Kasumi-1 (cell line): ENCODE data around the gene VAMP3.

Experiments used
- DNase-seq, 2 experiments: peaks; one replicate each; lab custom pipeline; 2025; lab: John Stamatoyannopoulos, UW

The VAMP3 gene

DNA sequence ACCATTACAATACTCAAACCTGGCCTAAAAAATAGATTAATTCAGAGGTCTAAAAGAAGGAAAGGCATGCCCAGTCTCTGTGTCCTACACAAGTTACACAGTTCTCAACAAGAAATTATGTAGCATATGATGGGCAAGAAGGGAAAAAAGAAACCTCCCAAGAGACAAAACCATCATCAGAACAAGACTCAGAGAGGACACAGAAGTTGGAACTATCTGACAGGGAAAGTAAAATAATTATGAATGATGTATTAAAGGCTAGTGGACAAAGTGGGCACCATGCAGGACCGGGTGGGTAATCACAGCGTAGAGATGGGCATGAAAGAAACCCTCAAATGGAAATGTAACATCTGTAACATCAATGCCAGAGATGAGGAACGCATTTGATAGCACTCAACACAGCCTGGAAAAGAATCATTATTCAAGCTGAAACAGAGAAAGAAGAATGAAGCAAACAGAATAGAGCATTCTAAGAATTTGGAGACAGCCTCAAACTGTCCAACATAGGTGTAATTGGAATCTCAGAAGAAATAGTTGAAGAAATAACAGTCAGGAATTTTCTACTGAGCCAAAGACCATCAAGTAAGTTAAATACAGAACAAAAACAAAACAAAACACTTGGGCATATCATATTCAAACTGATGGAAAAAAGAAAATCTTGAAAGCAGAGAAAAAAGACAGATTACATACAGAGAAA, 42.7 kb downstream of the VAMP3 start:
- no peak for DNase-seq

DNA sequence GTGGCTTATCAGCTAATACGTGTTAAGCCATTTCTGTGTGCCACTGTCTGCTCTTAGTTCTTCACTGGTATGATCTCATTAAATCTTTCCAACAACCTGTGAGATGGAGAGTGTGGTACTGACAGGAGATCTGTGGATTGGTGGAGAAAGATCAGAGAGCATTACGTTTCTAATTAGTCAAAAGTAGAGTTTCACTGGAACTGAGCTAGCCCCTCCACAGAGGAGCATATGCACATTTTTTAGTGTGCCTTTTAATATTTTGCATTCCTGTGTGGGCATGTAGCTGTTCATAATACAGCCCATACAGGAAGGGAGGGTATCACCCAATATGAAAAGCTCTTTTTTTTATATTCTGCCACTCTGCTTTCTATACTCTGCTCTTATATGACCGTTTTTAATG, 50.2 kb downstream of the VAMP3 start:
- DNase-seq = no peak

DNA sequence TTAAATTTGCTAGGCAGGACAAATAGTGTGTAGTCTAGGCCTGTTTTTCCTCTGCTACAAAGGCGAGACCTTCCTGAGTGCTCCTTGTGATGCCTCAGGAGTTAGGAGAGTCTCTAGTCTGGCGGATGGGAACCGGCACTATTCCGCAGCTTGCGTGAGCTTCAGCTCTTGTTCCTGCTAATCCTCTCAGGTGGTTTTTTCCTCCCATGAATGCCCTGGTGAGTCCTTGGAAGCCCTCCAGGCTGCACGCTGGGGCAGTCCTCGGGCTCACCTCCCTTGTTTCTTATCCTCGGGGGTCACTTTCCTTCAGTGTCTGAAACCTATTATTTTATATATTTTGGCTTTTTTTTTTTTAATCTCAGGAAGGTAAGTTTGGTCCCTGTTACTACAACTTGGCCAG, 53.6 kb downstream of the VAMP3 start:
- DNase-seq = no peak

DNA sequence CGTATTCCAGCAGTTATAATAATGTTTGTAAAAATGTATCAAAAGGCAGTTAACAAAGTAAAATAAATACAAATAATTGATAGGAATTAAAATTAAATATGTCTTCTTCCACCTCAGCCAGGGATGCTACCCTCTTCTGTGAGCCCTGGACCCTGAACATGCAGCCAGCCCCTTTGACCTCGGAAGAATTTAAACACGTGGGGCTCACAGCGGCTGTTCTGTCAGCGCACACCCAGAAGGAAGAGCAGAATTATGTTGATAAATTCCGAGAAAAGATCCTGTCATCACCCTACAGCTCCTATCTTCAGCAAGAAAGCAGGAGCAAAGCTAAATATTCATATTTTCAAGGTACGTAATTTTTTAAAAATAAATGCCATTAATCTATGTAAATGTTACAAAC, 55.3 kb downstream of the VAMP3 start:
- no peak for DNase-seq

DNA sequence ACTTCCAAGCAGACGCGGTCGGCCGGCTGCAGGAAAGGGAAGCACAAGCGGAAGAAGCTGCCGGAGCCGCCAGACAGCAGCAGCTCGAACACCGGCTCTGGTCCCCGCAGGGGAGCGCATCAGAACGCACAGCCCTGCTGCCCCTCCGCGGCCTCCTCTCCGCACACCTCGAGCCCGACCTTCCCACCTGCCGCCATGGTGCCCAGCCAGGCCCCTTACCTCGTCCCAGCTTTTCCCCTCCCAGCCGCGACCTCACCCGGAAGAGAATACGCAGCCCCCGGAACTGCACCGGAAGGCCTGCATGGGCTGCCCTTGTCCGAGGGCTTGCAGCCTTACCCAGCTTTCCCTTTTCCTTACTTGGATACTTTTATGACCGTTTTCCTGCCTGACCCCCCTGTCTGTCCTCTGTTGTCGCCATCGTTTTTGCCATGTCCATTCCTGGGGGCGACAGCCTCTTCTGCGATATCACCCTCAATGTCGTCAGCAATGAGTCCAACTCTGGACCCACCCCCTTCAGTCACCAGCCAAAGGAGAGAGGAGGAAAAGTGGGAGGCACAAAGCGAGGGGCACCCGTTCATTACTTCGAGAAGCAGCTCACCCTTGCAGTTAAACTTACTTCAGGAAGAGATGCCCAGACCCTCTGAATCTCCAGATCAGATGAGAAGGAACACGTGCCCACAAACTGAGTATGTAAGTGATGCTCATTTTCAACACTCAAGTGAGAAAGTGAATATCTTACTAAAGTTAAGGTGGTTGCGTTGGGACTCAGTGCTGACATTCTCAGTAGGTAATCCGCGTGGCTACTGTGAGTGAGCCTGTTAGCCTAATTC, 56.2 kb downstream of the VAMP3 start:
- DNase-seq = no peak
